Stimulated activated CD4-positive, alpha-beta T cell treated with anti-CD3 and anti-CD28 coated beads, Interleukin-1b, Interleukin-23, amount 100 ng/mL, for 48 hours (primary cell): ENCODE data around the gene PARP1.
"Not testable (repeated sequence)": the region's sequence is repeated elsewhere in the genome, so short reads cannot be mapped to it uniquely, and the experiment has no call there.

ENCODE experiments used
- DNase-seq: peaks from one replicate; pipeline ENCODE4 v3.0.0-alpha.2; 2020

PARP1 gene

DNA sequence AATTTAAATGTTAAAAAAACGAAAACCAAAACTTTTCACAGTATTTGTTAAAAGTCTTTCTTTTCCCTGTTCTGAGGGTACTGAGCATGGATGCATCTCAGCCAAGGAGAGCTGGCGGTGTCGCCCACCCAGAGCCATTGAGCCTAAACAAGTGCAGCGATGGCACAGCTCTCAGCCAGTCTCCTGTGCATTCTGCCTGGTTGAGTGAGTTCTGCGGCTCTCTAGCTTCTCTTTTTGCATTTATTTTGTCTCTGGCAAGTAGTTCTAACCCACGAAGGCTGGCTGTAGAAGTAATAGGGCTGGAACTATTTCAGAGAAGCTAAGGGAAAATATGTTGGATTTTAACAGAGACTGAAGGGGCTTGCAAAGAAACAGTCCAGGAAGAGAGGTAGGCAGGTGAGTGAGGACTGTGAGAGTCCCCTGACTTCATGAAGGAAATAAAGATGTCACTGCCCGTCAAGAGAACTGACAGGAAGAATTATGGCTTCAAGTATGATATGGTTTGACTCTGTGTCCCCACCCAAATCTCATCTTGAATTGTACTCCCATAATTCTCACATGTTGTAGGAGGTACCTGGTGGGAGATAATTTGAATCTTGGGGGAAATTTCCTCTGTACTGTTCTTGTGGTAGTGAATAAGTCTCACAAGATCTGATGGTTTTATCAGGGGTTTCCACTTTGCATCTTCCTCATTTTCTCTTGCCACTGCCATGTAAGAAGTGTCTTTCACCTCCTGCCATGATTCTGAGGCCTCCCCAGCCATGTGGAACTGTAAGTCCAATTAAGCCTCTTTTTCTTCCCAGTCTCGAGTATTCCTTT lies 63.2 kb downstream of the PARP1 start:
- DNase-seq: no peak

GRCh38 chr1:226342656-226343055 lies 65.2 kb downstream of the PARP1 start:
- no peak for DNase-seq

DNA sequence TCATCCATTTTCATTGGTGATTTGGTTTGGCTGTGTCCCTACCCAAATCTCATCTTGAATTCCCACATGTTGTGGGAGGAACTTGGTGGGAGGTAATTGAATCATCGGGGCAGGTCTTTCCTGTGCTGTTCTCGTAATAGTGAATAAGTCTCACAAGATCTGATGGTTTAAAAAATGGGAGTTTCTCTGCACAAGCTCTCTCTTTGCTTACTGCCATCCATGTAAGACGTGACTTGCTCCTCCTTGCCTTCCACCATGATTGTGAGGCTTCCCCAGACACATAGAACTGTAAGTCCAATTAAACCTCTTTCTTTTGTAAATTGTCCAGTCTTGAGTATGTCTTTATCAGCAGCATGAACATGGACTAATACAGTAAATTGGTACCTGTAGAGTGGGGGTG lies 67.8 kb downstream of the PARP1 start:
- not testable (repeated sequence) for DNase-seq

DNA sequence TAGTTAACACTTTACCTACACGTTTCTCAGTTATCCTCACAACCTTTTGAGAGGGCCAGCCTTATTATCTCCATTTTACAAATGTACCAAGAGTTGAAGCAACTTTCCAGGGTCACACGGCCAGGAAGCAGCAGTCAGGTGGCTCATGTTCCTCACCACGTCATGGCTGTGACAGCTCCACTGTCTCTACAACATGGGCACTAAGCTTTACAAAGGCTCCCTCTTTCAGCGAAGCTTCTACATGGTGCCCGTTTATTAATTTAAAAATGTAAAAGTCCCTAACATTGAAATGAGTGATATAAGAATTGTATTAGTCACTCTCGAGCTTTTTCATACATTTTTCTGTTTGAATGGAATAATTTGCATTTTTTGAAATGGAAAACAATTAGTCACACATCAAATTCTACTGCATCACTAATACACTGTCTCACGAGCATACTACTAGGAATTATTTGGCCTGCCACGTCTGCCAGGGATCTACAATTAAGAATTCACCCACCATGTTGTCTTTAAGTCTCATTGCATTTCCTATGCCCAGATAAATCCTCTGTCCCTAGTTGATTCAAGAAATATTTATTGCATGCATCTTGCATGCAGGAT lies 70.5 kb downstream of the PARP1 start:
- DNase-seq: no peak

DNA sequence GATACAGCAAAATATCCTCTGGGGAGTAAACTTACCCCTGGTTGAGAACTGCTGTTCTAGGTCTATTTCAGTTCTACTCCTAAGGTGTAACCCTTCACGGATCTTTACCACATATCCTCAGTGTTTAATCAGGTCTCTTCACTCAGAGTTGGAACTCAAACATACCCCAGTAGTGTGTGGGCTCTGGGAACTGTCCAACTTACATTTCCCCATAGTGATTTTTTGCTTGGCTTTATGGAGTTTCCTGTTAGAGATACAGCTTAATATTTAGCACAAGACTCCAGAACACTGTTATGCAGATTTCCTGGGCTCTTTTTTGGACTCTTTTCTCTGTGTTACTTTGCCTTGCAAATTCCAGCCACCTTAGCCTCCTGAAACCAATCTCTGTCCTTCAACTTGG lies 72.2 kb downstream of the PARP1 start:
- DNase-seq: no peak

GRCh38 chr1:226332947-226333346 lies 74.9 kb downstream of the PARP1 start:
- DNase-seq: no peak

DNA sequence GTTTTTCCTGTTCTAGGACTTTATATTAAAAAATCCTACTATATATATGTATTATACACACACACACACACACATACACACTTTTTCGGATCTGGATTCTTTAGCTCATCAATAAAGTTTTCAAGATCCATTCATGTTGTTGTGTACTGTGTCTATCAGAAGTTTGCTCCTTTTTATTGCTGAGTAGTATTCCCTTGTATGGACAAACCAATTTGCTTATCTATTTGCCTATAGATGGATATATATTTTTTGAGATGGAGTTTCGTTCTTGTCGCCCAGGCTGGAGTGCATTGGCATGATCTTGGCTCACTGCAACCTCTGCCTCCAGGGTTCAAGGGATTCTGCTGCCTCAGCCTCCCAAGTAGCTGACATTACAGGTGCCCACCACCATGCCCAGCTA lies 78.7 kb downstream of the PARP1 start:
- DNase-seq: no peak

DNA sequence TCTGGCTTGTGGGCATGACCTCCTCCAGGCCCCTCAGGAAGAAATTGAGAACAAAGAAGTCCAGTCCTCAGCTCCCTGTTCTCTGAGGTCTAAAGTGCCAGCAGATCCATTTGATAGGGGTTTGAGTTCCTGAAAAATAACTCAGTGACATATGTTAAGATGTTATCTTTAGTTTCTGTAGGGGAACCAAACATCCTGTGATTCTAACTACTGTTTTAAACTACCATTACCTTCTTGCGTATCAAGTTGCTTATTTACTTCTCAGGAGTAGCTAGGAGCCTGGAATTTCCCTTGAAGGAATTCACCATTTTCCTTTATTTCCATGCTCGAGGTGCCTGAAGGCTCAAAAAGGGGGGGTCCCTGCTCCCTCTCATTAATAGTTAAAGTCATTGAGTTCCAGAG lies 80.1 kb downstream of the PARP1 start:
- DNase-seq: no peak

DNA sequence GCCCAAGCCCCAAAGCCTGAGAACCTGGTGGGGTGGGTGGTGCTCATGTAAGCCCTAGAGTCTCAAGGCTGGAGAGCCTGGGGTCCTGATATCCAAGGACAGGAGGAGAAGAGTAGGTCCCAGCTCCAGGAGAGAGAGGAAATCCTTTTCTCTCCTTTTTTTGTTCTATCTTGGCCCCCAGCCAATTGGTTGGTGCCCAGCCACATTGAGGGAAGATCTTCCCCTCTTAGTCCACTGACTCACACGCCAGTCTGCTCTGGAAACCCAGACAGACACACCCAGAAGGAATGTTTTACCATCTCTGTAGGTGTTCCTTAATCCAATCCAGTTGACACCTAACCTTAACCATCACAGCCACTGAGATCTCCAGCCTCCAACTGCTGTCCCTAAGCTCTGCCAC lies 82.7 kb downstream of the PARP1 start:
- DNase-seq: no peak

DNA sequence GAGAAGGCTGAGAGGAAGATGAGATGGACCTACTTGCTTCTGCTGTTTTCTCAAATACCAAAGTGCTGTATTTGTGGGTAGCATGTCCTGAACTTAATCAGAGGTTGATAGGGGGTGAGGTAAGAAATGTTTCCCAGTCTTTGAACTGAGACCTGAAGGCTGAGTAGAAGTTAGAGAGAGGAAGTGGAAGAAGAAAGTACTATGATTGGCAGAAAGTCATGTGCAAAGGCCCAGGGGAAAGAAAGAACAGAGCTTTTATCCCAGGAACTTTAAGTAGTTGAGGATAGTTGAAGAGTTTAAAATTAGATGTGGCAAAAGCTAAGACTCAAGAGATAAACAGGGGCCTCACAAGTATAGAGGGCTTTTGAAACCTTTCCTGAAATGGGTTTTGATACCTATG lies 83.4 kb downstream of the PARP1 start:
- no peak for DNase-seq

DNA sequence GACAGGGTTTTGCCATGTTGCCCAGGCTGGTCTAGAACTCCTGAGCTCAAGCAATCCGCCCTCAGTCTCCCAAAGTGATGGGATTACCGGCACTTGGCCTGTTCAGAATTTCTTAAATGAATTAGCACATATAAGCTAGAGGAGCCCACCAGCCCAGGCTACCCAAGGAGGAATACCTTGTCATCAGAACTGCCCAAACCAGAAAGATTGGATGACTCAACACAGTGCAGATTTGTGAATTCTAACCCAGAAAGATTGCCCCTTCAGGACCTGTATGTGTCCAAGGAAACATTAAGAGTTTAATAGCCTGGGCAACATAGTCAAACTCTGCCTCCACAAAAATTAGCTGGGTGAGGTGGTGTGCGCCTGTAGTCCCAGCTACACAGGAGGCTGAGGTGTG lies 84.9 kb downstream of the PARP1 start:
- no peak for DNase-seq

DNA sequence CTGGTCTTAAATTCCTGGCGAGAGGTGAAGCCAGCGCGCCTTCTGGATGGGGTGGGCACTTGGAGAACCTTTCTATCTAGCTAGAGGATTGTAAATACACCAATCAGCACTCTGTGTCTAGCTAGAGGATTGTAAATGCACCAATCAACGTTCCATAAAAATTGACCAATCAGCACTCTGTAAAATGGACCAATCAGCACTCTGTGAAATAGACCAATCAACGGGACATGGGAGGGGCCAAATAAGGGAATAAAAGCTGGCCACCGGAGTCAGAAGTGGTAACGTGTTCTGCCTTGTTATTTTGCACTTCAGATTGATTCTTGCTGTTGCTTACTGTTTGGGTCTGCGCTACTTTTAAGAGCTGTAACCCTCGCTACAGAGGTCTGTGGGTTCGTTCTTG lies 87.0 kb downstream of the PARP1 start:
- DNase-seq: no peak

DNA sequence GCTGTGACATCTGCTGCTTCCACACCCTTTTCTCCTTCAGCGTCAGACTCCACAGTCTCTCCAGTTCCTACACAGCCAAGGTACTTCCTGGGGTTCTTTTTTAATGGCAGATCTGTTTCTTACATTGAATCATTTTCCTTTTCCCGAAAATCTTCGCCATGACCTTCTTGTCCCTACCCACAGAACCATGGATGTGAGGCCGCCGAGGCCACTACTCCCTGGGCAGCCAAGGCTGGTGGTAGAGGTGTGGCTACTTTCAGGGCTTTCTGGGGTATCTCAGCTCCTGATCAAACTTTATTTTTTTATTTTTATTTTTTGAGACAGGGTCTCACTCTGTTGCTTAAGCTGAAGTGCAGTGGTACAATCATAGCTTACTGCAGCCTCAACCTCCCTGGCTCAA lies 89.4 kb downstream of the PARP1 start:
- no peak for DNase-seq

DNA sequence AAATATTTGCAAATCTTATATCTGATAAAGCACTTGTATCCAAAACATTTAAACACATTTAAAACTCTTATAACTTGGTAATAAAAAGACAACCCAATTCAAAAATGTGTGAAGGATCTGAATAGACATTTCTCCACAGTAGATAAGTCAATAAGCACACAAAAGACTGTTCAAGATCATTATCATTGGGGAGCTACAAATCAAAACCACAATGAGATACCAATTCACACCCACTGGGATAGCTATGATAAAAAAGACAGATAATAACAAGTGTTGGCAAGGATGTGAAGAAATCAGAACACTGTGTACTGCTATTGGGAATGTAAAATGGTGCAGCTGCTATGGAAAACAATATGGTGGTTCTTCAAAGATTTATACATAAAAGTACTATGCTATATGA lies 93.8 kb downstream of the PARP1 start:
- DNase-seq: no peak

DNA sequence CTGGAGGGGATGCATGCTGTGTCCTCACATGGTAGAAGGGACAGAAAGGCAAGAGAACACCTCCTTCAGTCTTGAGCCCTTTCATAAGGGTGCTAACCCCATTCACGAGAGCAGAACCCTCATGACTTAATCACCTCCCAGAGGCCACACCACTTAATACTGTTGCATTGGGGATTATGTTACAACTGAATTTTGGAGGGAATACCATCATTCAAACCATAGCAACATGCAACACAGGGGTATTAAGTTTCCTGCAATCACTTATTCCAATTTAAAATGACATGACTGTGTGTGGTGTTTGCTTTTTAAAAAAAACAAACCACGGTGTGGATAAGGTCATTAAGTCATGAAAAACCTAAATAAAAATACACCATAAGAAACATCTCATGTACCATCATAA lies 95.8 kb downstream of the PARP1 start:
- no peak for DNase-seq

DNA sequence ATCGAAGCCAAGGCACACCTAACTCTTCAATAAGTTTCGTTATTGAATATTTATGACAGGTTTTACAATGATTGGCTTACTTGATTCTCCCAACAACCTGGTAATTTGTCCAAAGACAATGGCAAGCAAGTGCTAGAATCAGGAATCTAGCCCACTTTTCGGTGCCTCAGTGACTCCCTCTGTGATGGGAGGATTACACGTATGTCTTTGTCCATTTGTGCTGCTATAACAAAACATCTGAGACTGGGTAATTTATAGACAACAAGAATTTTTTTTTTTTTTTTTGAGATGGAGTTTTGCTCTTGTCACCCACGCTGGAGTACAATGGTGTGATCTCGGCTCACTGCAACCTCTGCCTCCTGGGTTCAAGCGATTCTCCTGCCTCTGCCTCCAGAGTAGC lies 96.5 kb downstream of the PARP1 start:
- DNase-seq: no peak
